ENCODE measurements around the gene BICD2.

DNA sequence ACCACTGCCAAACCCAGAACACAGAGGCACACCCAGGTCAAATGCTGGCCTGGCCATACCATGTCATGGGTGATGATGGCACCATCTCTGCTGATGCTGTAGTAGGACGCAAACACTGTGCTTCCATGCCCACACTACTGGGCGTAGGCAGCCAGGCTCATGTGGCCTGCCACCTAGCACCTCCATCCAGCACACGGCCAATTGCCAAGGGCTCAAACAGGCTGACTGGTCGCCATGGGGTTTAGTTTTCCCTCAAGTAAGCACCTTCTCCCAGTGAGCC is 39.4 kb downstream of the BICD2 start:
- TF ChIP-seq CTCF (IDR thresholded peaks at IDR 0.05; ENCODE audit: borderline replicate concordance, extremely low read depth, low read length, poor library complexity, severe bottlenecking) (no peak), EZH2 (IDR thresholded peaks at IDR 0.05; ENCODE audit: borderline replicate concordance, low read depth, low read length, severe bottlenecking) (no peak)
